ENCODE measurements around the gene SAMD14. TPM values are rescaled to one million over a fixed set of nuclear protein-coding genes. Genes with fewer than 3 reads are reported as not detected.
A peak's percentile ranks its signal among the peaks of the same experiment; 100 is the strongest.

Gene SAMD14
- total and polyA plus RNA-seq, 2 experiments from 2014 or later: 0.70 to 4.7 TPM

DNA sequence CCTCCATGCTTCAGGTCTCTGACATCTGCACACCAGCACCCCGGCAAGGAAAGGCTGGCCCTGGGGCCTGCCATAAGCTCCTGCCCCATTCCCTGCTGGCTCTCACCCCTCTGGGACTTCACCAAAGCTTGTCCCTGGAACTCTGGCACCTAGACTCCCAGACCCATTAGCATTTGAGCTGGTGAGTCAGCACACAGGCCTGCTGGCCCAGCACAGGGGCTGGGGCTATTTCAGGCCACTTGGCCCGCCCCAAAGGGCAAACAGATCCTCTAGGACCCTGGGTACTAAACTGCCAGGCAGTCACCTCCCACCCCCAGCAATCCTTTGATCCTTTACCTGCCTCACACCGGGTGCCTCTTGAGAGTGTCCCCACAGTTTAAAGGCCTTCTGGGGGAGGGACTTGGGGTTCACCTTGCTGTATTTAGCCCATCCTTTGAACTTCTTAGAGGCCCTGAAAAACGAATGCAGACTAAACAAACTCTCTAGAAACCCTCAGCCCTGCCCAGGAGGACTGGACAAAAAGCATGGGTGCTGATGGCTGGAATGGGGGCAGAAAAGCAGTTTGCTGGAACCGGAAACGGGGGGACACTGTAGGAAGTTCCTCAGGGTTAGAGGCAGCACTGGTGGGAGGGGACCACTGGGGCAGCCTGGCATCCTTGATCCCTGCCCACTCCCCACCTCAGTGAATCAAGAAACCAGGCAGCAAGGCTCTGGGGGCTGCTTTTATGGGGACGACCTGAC is 3.2 kb upstream of the SAMD14 start:
- DNase-seq (ENCODE audit: low spot score) (peak; percentile 53), ATAC-seq (peak; percentile 20)
- no peaks in the 10 kb centered on the region; the same call in 1 of the 2 replicates for H3K36me3 ChIP-seq (ENCODE audit: insufficient read depth)
- 0 out of 2 replicates have a peak overlapping the region, but pooled peaks have one; percentile 23 for H3K4me3 ChIP-seq
- H3K79me2 ChIP-seq (replicated peaks; ENCODE audit: insufficient read depth): no peaks in the 10 kb centered on the region
- H3K4me1 Mint-ChIP-seq: peaks cover 49% of the 10 kb centered on the region
- peak overlapping the region; percentile 71 for H3K4me2 ChIP-seq
- H3K4me3 Mint-ChIP-seq: no peak overlapping the region
- H2AFZ ChIP-seq: no peak overlapping the region
- H3K27ac ChIP-seq (ENCODE audit: low read depth): no peak overlapping the region
- H3K9me2 ChIP-seq (ENCODE audit: insufficient read depth): no peaks in the 10 kb centered on the region
- no peaks in the 10 kb centered on the region for H4K20me1 ChIP-seq (replicated peaks; ENCODE audit: insufficient read depth)
- peaks cover 36% of the 10 kb centered on the region for H3K27me3 Mint-ChIP-seq (ENCODE audit: insufficient read depth, low read depth, poor library complexity)
- H3K36me3 Mint-ChIP-seq (ENCODE audit: low read depth): peaks cover 8% of the 10 kb centered on the region
- no peaks in the 10 kb centered on the region for H3K9me3 Mint-ChIP-seq
- peaks cover 30% of the 10 kb centered on the region for H3K27me3 ChIP-seq (ENCODE audit: insufficient read depth)
- H3K4me1 ChIP-seq (ENCODE audit: insufficient read depth): peaks cover 27% of the 10 kb centered on the region
- no peaks in the 10 kb centered on the region for H3F3A ChIP-seq (replicated peaks; ENCODE audit: low read depth)
- H3K27ac Mint-ChIP-seq: no peak overlapping the region
- TF ChIP-seq JUNB (IDR thresholded peaks at IDR 0.05; ENCODE audit: unreplicated experiment) (no peak), STAT1 (IDR thresholded peaks at IDR 0.05; ENCODE audit: unreplicated experiment) (no peak), ZNF331 (CRISPR knock-in tag; IDR thresholded peaks at IDR 0.05; ENCODE audit: low read depth) (no peak), EZH2phosphoT487 (IDR thresholded peaks at IDR 0.05; ENCODE audit: unreplicated experiment) (no peak)
- TF ChIP-seq, protein P1, sequence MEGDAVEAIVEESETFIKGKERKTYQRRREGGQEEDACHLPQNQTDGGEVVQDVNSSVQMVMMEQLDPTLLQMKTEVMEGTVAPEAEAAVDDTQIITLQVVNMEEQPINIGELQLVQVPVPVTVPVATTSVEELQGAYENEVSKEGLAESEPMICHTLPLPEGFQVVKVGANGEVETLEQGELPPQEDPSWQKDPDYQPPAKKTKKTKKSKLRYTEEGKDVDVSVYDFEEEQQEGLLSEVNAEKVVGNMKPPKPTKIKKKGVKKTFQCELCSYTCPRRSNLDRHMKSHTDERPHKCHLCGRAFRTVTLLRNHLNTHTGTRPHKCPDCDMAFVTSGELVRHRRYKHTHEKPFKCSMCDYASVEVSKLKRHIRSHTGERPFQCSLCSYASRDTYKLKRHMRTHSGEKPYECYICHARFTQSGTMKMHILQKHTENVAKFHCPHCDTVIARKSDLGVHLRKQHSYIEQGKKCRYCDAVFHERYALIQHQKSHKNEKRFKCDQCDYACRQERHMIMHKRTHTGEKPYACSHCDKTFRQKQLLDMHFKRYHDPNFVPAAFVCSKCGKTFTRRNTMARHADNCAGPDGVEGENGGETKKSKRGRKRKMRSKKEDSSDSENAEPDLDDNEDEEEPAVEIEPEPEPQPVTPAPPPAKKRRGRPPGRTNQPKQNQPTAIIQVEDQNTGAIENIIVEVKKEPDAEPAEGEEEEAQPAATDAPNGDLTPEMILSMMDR (conservative IDR thresholded peaks at IDR 0.05; ENCODE audit: low read depth in 2 of 2): no peak
- TF ChIP-seq, protein P2, sequence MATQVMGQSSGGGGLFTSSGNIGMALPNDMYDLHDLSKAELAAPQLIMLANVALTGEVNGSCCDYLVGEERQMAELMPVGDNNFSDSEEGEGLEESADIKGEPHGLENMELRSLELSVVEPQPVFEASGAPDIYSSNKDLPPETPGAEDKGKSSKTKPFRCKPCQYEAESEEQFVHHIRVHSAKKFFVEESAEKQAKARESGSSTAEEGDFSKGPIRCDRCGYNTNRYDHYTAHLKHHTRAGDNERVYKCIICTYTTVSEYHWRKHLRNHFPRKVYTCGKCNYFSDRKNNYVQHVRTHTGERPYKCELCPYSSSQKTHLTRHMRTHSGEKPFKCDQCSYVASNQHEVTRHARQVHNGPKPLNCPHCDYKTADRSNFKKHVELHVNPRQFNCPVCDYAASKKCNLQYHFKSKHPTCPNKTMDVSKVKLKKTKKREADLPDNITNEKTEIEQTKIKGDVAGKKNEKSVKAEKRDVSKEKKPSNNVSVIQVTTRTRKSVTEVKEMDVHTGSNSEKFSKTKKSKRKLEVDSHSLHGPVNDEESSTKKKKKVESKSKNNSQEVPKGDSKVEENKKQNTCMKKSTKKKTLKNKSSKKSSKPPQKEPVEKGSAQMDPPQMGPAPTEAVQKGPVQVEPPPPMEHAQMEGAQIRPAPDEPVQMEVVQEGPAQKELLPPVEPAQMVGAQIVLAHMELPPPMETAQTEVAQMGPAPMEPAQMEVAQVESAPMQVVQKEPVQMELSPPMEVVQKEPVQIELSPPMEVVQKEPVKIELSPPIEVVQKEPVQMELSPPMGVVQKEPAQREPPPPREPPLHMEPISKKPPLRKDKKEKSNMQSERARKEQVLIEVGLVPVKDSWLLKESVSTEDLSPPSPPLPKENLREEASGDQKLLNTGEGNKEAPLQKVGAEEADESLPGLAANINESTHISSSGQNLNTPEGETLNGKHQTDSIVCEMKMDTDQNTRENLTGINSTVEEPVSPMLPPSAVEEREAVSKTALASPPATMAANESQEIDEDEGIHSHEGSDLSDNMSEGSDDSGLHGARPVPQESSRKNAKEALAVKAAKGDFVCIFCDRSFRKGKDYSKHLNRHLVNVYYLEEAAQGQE (IDR thresholded peaks at IDR 0.05; ENCODE audit: unreplicated experiment): no peak

DNA sequence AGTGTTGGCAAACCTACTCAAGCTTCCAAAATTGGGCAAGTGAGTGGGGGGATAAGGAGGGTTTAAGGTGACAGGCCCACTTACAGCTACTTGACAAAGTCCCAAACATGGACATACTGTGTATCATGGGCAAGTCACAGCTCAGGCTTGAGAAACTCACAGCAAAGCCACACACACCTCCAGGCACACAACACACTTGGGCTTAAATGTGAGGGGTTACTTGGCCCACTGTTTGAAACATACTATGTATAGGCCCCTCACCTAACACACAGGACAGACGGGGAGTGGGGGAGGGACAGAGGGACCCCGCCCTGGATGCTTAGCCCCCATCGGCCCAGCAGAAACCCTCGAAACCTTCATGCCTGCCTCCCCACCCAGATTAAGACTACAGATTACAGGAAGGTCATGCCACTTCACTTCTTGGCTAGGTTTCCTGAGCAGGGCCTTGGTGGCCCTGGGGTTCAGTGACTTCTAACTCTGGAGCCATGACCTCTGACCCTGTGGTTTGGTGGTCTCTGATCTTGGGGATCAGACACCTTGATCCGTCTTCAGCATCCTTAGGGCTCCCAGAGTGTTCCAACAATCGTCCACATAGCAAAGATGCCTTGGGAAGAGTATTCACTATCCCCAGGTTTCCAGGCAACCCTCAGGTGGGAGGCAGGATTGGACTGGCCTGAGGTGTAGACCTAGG is 2.3 kb upstream of the SAMD14 start:
- Mint-ChIP-seq H3K36me3 (ENCODE audit: low read depth) (peaks cover 4% of the 10 kb centered on the region; the same call in 1 of the 3 replicates), H3K4me1 (peaks cover 58% of the 10 kb centered on the region), H3K27me3 (ENCODE audit: insufficient read depth, low read depth, poor library complexity) (peaks cover 37% of the 10 kb centered on the region), H3K4me3 (no peak overlapping the region; the same call in 2 of the 3 replicates), H3K27ac (no peak overlapping the region), H3K9me3 (no peaks in the 10 kb centered on the region)
- Histone ChIP-seq H3K4me1 (ENCODE audit: insufficient read depth) (peaks cover 36% of the 10 kb centered on the region), H4K20me1 (replicated peaks; ENCODE audit: insufficient read depth) (no peaks in the 10 kb centered on the region), H3K9me2 (ENCODE audit: insufficient read depth) (no peaks in the 10 kb centered on the region), H3K27ac (ENCODE audit: low read depth) (no peak overlapping the region), H3K4me2 (0 out of 2 replicates have a peak overlapping the region, but pooled peaks have one; percentile 71), H3F3A (replicated peaks; ENCODE audit: low read depth) (no peaks in the 10 kb centered on the region; the same call in 1 of the 2 replicates), H3K27me3 (ENCODE audit: insufficient read depth) (peaks cover 38% of the 10 kb centered on the region), H2AFZ (no peak overlapping the region), H3K79me2 (replicated peaks; ENCODE audit: insufficient read depth) (no peaks in the 10 kb centered on the region), H3K4me3 (no peak overlapping the region), H3K36me3 (ENCODE audit: insufficient read depth) (no peaks in the 10 kb centered on the region)
- ATAC-seq (no peak), DNase-seq (ENCODE audit: low spot score) (no peak)
- no peak for TF ChIP-seq ZNF331 (CRISPR knock-in tag; IDR thresholded peaks at IDR 0.05; ENCODE audit: low read depth)
- TF ChIP-seq, protein P1 (conservative IDR thresholded peaks at IDR 0.05; ENCODE audit: low read depth in 2 of 2): no peak

All from GM23338 (cell line).